AG10803 (cell line): Measurements from ENCODE around the gene METTL9.

Experiments
- DNase-seq: peaks from one replicate; pipeline ENCODE4 v3.0.0; 2010; ENCODE audit warnings: low read depth
- H3K4me3 ChIP-seq: 2 replicates; pipeline ENCODE4 v1.5.1; 2011; ENCODE audit warnings: mild to moderate bottlenecking, low read length, control low read depth
- TF ChIP-seq, protein P1 (sequence below): conservative IDR thresholded peaks from 2 replicates; pipeline ENCODE4 v1.5.1; 2011; ENCODE audit warnings: mild to moderate bottlenecking, low read length, control low read depth, inconsistent platforms

METTL9 gene

DNA sequence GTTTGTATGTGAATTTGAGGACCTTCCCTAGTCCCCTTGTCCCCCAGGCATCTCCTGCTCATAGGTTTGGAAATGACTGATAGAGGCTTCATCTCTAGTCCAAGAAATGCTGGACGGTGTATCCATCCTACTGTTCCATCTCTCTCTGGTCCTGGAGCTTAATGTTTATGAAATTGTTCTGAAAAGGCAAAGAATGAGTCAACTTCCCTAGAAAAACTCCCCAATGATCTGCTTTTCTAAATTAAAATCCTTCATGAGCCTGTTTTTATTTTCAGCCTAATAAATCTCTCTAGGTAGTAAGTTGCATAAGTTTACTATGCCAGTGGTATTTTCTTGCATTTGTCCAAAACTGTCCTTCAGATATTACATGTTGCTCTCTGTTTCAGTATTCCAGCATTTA lies 55.1 kb downstream of the METTL9 start:
- TF ChIP-seq, protein P1, sequence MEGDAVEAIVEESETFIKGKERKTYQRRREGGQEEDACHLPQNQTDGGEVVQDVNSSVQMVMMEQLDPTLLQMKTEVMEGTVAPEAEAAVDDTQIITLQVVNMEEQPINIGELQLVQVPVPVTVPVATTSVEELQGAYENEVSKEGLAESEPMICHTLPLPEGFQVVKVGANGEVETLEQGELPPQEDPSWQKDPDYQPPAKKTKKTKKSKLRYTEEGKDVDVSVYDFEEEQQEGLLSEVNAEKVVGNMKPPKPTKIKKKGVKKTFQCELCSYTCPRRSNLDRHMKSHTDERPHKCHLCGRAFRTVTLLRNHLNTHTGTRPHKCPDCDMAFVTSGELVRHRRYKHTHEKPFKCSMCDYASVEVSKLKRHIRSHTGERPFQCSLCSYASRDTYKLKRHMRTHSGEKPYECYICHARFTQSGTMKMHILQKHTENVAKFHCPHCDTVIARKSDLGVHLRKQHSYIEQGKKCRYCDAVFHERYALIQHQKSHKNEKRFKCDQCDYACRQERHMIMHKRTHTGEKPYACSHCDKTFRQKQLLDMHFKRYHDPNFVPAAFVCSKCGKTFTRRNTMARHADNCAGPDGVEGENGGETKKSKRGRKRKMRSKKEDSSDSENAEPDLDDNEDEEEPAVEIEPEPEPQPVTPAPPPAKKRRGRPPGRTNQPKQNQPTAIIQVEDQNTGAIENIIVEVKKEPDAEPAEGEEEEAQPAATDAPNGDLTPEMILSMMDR = no peak
- no peak overlapping the region for H3K4me3 ChIP-seq
- no peak for DNase-seq

DNA sequence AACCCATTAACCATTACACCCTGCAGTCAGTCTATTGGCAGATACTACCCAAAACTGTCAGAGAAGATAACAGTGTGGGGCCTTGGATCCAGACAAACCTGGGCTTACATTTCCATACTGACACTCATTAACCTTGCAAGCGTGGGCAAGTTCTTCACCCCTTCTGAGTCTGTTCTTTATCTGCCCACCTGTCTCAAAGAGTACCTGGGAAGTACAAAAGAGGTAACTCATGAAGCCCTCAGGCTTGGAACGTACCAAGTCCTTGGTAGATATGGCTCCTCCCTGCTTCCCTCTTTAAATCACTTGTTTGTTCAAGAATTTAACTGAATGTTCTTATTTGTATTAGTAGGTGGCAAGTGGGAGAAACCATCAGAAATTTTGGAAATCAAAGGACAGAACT lies 55.5 kb downstream of the METTL9 start:
- DNase-seq = no peak
- TF ChIP-seq, protein P1 = no peak
- H3K4me3 ChIP-seq = no peak overlapping the region

GRCh38 chr16:21656795-21657768 lies 57.7 kb downstream of the METTL9 start:
- DNase-seq = peak; percentile 63
- no peak overlapping the region for H3K4me3 ChIP-seq
- TF ChIP-seq, protein P1 = peak; percentile 94

DNA sequence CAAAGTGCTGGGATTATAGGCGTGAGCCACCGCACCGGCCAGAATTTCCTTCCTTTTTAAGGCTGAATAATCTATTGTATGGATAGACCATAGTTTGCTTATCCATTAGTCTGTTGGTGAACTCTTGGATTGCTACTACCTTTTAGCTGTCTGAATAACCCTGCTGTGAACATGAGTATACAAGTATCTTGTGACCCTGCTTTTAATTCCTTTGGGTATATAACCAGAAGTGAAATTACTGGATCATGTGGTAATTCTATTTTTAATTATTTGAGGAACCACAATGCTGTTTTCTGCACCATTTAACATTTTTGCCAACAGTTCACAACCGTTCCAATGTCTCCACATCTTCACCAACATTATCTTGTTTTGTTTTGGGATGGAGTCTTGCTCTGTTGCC lies 59.7 kb downstream of the METTL9 start:
- no peak for DNase-seq
- H3K4me3 ChIP-seq = no peak overlapping the region
- TF ChIP-seq, protein P1 = no peak

DNA sequence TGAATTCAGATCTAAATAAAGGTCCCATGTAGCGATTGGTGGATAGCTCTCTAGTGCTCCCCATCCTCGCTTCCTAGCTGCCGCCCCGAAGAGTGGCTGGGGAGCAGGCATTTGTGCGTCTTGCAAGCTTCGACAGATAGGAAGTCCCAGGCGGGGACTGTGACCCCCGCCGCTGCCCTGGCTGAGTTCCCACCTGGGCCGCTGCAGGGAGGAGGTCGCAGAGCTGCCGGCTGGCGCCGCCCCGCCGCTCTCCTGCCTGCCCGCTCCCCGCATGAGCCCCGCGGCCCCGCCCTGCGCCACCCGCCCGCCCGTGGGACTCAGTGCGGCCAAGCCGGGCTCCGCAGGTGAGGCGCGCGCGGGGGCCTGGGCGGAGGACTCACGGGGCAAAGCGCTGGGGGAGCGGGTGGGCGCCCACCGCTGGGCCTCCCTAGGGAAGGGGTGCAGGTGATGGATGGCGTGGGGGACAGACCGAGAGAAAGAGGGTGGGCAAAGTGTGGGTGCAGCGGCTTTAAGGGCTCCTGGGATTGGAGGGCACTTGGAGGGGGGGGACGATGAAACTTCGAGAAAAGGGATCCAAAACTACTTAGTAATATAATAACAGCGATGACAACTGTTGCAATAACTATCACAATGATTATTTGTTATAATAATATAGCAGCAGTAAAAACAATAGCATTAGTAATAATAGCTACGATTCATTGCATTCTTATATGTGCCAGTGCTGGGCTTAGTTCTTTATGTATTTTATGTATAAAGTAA lies 64.7 kb downstream of the METTL9 start, which contains the start of gene OTOA:
TSS of gene OTOA (plus strand) at position 80 of the 759 bp plus-strand sequence. CDS start 14,547 bp downstream, outside the sequence.
- H3K4me3 ChIP-seq = peak within 1 kb of the TSS; percentile 17; the same call in 1 of the 2 replicates
- TF ChIP-seq, protein P1 = no peak
- no peak for DNase-seq

DNA sequence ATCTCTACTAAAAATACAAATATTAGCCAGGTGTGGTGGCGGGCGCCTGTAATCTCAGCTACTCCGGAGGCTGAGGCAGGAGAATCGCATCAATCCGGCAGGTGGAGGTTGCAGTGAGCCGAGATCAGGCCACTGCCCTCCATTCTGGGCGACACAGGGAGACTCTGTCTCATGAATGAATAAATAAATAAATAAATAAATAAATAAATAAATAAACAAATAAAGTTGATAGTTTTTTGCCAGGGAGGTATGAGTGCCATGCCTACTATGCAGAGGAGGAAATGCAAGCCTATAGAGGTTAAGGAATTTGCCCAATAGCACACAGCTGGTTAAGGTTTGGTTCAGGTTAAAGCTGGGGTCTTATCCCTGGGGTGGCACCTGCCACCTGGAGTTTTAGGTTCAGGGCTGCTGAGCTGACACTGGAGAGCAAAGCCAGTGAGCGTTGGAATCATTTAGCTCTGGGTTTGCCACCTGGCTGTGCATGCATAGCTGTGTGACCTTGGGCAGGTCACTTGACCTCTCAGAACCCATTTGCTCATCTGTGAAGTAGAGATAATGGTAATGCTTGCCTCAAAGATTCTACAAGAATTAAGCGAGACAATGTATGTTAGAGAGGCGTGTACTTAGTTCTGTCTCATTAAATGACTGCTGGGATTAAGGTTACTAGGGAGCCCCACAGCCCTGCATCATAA lies 65.6 kb downstream of the METTL9 start:
- TF ChIP-seq, protein P1 = no peak
- H3K4me3 ChIP-seq = no peak overlapping the region
- DNase-seq = no peak
